GM10248 (cell line): ENCODE results near the gene GJB5.

Experiments
- CTCF ChIA-PET: fragments of 300-600 bp; sonication (Branson Sonifier 250); formaldehyde crosslinking; extraction: SDS; loops from one replicate; lab custom pipeline; 2021; ENCODE audit warnings: antibody characterized with exemption; lab: Yijun Ruan, JAX
- POLR2A ChIA-PET: fragments of 350-650 bp; sonication (Branson Sonifier 250); formaldehyde crosslinking; extraction: SDS; loops from one replicate; lab custom pipeline; 2020; ENCODE audit warnings: antibody characterized with exemption; lab: Yijun Ruan, JAX
- DNase-seq: peaks from one replicate; pipeline ENCODE4 v3.0.0; 2012; ENCODE audit errors: extremely low spot score
- CTCF ChIP-seq: IDR thresholded peaks from 2 replicates; pipeline ENCODE4 v1.5.1; 2012; ENCODE audit warnings: mild to moderate bottlenecking, low read depth; ENCODE audit errors: extremely low read depth, missing control alignments, control extremely low read depth

The GJB5 gene

GRCh38 chr1:34754964-34755637 lies at the start of gene GJB5:
TSS of gene GJB5 (plus strand) at chr1:34755047. CDS start at chr1:34757331, 2,284 bp downstream.
- CTCF ChIA-PET: interaction anchor here (5.4 kb wide), 1 partner anchor 12 kb away, joined by 31 read pairs; no protein-coding TSS in a partner anchor
- TF ChIP-seq CTCF: no peak
- DNase-seq: no peak
- POLR2A ChIA-PET: no interaction called here

- no peak for DNase-seq
- TF ChIP-seq CTCF: no peak
- ChIA-PET POLR2A (no interaction called here), CTCF (interaction anchor here (1.3 kb wide), 1 partner anchor 16 kb away, joined by 3 read pairs; no protein-coding TSS in a partner anchor)
Observed at GRCh38 chr1:34705077-34705476, 49.8 kb upstream of the GJB5 start.

- ChIA-PET CTCF (interaction anchor here (1.5 to 1.6 kb wide), 2 partner anchors 12 to 35 kb away, joined by 3 to 4 read pairs; no protein-coding TSS in a partner anchor), POLR2A (no interaction called here)
- no peak for DNase-seq
- TF ChIP-seq CTCF: no peak
Observed at GRCh38 chr1:34708106-34708505, 46.7 kb upstream of the GJB5 start.

- no peak for DNase-seq
- ChIA-PET CTCF (interaction anchor here (1.5 to 1.6 kb wide), 2 partner anchors 14 to 33 kb away, joined by 3 to 4 read pairs; no protein-coding TSS in a partner anchor), POLR2A (no interaction called here)
- no peak for TF ChIP-seq CTCF
Observed at GRCh38 chr1:34709547-34709946, 45.3 kb upstream of the GJB5 start.

- no peak for DNase-seq
- ChIA-PET POLR2A (no interaction called here), CTCF (interaction anchor here (1.2 kb wide), 1 partner anchor 31 kb away, joined by 3 read pairs; no protein-coding TSS in a partner anchor)
- no peak for TF ChIP-seq CTCF
Observed at GRCh38 chr1:34710812-34711211, 44.0 kb upstream of the GJB5 start.

- POLR2A ChIA-PET: interaction anchor here (0.6 kb wide), 1 partner anchor 22 kb away, joined by 4 read pairs; no protein-coding TSS in a partner anchor
- CTCF ChIA-PET: no interaction called here
- TF ChIP-seq CTCF: no peak
- DNase-seq: no peak
Observed at GRCh38 chr1:34711485-34711884, 43.4 kb upstream of the GJB5 start.
